SKM-1 treated with dmso at 0.1 percent for 144 hours (cell line): Measurements from ENCODE around the gene KRTAP2-2.
"Not testable (repeated sequence)": the region's sequence is repeated elsewhere in the genome, so short reads cannot be mapped to it uniquely, and the experiment has no call there.

Source experiments
- DNase-seq: peaks from one replicate; lab custom pipeline; 2025; ENCODE audit not compliant: unreplicated experiment; lab: John Stamatoyannopoulos, UW

Gene KRTAP2-2, protein sequence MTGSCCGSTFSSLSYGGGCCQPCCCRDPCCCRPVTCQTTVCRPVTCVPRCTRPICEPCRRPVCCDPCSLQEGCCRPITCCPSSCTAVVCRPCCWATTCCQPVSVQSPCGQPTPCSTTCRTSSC

GRCh38 chr17:41055130-41055529 is at the start of gene KRTAP2-2:
Gene KRTAP2-2, minus strand, starts transcription at chr17:41055230. Its CDS starts 19 bp downstream, at chr17:41055211.
- not testable (repeated sequence) for DNase-seq

- not testable (repeated sequence) for DNase-seq
Measured at GRCh38 chr17:41104386-41105038, 49.5 kb upstream of the KRTAP2-2 start.

GRCh38 chr17:41103896-41104295 is 48.9 kb upstream of the KRTAP2-2 start:
- no peak for DNase-seq

DNA sequence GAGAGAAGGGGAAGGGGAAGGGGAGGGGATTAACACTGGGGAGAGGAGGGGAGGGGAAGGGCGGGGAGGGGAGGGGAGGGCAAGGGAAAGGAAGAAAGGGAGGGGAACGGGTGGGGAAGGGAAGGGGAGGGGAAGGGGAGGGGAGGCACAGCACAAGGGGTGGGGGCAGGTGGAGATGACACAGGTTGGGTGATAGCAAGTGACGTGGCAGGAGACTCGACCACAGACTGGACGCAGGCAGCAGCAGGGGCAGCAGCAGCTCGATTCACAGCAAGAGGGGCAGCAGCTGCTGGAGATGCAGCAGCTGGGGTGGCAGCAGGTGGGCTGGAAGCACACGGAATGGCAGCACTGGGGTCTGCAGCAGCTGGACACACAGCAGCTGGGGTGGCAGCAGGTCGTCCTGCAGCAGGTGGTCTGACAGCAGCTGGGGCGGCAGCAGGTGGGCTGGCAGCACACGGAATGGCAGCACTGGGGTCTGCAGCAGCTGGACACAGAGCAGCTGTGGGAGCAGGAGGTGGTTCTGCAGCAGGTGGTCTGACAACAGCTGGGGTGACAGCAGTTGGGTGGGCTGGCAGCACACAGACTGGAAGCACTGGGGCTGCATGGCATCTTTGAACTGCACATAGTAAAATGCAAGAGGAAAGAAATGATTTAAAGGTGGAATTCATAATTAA is 46.7 kb upstream of the KRTAP2-2 start, which contains the start of gene KRTAP4-16:
KRTAP4-16 (minus strand) TSS at position 624 of the 674 bp plus-strand sequence; CDS start at position 624, 0 bp downstream.
- no peak for DNase-seq

DNA sequence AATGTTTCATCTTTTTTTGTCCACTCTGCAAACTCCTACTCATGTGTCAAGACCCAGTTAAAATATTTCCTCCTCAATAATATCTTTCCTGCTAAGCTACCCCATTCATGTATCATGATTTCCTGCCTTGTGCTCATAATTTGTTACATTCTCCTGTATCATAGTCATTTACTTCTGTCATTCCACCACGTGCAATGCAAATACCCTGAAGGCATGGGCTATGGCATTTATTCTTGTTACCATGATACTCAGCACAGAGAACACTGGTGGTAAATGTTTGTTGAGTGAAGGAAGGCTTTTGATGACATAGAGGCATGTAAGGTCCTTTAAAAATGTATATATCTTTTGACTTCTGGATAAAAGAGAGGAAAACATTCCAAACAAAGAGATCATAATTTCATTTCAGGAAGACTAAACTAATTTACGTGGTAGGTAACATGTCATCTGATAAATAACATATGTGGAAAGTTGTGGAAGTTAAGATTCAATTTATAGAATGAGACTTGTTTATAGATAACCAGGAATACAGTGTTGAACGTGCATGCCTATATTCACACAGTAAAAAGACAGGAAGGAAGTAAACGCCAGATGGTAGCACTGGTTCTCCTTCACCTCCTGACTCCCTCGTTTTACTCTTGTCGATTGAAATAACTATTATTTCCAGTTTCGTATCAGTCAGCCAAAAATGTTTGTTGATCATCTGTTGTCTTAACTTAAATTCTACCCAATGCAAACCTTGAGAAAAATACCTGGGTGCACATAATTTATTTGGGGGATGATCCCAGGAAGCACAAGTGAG is 44.9 kb upstream of the KRTAP2-2 start:
- not testable (repeated sequence) for DNase-seq

DNA sequence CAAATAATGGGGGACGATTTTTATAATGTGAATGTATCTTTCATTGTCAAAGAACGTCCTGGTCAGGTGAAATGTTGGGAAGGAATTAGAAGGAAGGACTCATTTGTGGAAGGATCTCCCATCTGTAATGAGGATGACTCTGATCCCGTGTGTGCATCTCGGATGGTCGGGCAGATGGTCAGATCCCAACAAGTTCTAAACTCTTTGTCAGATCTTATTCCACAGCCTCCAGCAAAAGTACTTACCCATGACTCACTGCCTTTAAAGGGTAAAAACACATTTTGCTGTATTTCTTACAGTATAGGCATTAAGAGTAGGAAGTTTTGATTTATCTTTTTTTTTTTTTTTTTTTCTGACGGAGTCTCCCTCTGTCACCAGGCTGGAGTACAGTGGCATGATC is 43.5 kb upstream of the KRTAP2-2 start:
- no peak for DNase-seq

GRCh38 chr17:41098042-41098441 is 43.0 kb upstream of the KRTAP2-2 start, which contains the start of gene KRTAP4-8:
Gene KRTAP4-8, minus strand, starts transcription at chr17:41098142. Its CDS starts 58 bp downstream, at chr17:41098084.
- no peak for DNase-seq

DNA sequence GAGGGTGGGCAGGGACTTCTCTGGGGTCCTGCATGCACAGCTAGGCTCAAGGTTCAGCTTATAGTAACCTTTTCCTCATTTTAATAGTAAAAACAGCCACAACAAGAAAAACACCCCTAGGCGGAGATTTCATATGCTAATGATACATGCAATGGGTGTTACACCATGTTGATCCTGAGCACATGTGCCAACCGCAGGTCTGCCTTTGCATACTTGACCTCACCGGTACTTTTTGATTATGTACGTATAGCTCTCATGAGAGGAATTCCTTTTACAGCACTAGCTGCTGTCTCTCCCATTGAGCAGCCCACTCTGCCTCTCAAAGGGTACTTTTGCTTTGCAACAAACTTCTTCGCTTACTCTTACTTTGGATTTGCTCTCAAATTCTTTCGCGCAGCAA is 41.0 kb upstream of the KRTAP2-2 start:
- DNase-seq: no peak

GRCh38 chr17:41088760-41089352 is 33.8 kb upstream of the KRTAP2-2 start:
- DNase-seq: not testable (repeated sequence)

GRCh38 chr17:41084100-41084856 is 29.2 kb upstream of the KRTAP2-2 start, which contains the start of gene KRTAP4-7:
Gene KRTAP4-7, plus strand, starts transcription at chr17:41084150. Its CDS starts 57 bp downstream, at chr17:41084207.
- not testable (repeated sequence) for DNase-seq

- not testable (repeated sequence) for DNase-seq
Measured at GRCh38 chr17:41083427-41083826, 28.4 kb upstream of the KRTAP2-2 start.

DNA sequence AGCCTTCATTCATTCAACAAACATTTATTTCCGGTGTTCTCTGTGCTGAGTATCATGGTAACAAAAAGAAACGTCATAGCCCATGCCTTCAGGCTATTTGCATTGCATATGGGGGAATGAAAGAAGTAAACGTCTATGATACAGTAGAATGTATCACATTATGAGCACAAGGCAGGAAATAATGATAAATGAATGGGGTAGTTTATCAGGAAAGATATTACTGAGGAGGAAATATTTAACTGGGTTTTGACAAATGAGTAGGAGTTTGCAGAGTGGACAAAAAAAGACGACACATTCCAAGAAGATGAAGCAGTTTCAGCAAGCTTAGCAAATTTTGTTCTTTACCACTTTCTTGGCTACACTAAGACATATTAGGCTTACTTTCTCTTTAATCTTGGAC is 27.6 kb upstream of the KRTAP2-2 start:
- DNase-seq: no peak

- no peak for DNase-seq
Measured at GRCh38 chr17:41076788-41077187, 21.8 kb upstream of the KRTAP2-2 start.

DNA sequence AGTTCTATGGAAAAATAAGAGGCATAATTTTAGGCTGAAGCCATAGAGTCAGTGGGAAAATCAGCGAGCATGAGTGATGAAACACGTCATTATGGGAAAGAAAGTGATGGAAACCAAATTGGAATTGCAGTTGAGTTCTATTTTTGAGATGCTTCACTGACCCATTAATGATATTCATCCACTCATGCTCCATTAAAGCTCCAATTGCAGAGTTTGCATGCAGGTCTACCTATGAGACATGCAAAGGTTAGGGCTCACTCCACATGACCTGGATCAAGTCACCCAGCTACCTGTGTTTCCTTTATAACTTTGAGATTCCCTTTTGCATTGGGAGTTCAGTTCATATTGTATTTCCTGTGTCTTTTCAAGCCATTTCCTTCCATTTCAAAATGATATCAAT is 18.6 kb upstream of the KRTAP2-2 start:
- no peak for DNase-seq

GRCh38 chr17:41071606-41072360 is 16.8 kb upstream of the KRTAP2-2 start:
- DNase-seq: no peak

DNA sequence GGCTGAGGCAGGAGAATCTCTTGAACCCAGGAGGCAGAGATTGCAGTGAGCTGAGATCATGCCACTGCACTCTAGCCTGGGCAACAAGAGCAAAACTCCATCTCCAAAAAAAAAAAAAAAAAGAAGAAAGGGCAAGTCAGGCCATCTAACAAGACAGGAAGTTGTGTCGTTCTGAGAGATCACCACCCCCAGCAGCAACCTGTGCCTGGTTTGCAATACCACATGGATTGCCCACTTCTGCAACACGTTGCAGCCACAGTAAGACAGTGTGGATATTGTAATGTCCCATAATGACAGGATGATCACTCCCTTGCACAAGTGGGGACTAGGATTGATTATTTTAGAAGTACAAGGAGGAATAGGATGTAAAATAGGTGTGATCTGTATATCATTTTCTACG is 14.0 kb upstream of the KRTAP2-2 start:
- no peak for DNase-seq

- DNase-seq: no peak
Measured at GRCh38 chr17:41067281-41067680, 12.3 kb upstream of the KRTAP2-2 start.

DNA sequence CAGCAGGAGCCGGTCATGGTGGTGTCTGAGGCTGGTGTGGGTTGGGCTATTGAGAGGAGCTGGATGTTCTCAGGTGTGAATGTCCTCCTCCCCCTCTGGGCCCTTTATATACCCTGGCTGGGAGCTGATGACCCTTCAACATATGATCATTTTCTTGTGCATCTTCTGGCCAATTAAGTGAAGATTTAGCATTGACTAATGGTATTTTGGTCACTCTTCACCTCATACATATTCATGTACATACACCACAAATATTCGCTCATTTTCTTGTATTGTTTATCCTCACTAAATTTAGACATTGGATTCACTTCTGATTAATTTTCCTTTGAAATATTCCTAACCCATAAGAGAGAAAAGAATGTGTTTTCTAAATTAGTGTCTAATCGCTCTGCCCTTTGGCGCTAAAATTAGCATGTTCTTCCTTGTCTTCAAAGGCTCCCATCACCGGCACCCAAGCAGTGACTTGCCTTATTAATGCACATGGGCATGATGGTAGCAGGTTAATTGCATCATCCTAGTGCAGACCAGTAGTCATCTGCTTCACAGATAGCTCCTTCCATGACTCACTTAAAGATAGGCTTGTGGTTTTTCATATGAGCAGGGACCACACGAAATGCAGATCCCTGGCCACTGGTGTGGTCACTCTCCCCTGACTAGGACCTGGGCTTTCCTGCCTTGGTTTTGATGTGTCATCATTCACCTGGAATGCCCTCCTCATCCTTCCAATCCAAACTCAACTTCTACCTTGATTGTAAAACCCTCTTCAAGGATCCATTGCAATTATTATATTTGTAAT is 11.0 kb upstream of the KRTAP2-2 start, which contains the start of gene KRTAP2-4:
KRTAP2-4 (minus strand) TSS at position 51 of the 796 bp plus-strand sequence; CDS start at position 17, 34 bp downstream.
- no peak for DNase-seq
